Measurements from ENCODE around the gene RPS24. TPM values are rescaled to one million over a fixed set of nuclear protein-coding genes. Genes with fewer than 3 reads are reported as not detected.
A peak's percentile ranks its signal among the peaks of the same experiment; 100 is the strongest.

The RPS24 gene
- total and polyA plus RNA-seq, 2 of the 13 experiments (the other 11 are each of a cell fraction or from before 2014, with no cell fraction given), result 2,690 to 3,319 TPM

GRCh38 chr10:77989081-77989724 lies 44.5 kb upstream of the RPS24 start (continued):
- TF ChIP-seq, protein P1, sequence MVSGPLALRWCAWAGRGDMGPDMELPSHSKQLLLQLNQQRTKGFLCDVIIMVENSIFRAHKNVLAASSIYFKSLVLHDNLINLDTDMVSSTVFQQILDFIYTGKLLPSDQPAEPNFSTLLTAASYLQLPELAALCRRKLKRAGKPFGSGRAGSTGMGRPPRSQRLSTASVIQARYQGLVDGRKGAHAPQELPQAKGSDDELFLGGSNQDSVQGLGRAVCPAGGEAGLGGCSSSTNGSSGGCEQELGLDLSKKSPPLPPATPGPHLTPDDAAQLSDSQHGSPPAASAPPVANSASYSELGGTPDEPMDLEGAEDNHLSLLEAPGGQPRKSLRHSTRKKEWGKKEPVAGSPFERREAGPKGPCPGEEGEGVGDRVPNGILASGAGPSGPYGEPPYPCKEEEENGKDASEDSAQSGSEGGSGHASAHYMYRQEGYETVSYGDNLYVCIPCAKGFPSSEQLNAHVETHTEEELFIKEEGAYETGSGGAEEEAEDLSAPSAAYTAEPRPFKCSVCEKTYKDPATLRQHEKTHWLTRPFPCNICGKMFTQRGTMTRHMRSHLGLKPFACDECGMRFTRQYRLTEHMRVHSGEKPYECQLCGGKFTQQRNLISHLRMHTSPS (CRISPR knock-in tag; IDR thresholded peaks at IDR 0.05; ENCODE audit: low read depth), result peak; percentile 75
- TF ChIP-seq ZNF256 (CRISPR knock-in tag; conservative IDR thresholded peaks at IDR 0.05) (no peak), ZFP90 (CRISPR knock-in tag; IDR thresholded peaks at IDR 0.05; ENCODE audit: borderline replicate concordance) (peak; percentile 57; the same call in 1 of the 2 replicates), ERF (CRISPR knock-in tag; IDR thresholded peaks at IDR 0.05) (peak; percentile 85), PHF21A (CRISPR knock-in tag; IDR thresholded peaks at IDR 0.05) (peak; percentile 98), ZZZ3 (CRISPR knock-in tag; IDR thresholded peaks at IDR 0.05; ENCODE audit: borderline replicate concordance) (no peak), ZSCAN9 (CRISPR knock-in tag; IDR thresholded peaks at IDR 0.05; ENCODE audit: borderline replicate concordance) (peak; percentile 55; the same call in 1 of the 2 replicates), HNRNPL (IDR thresholded peaks at IDR 0.05; ENCODE audit: low read depth, low read length) (no peak), SNAPC4 (CRISPR knock-in tag; IDR thresholded peaks at IDR 0.05) (no peak), ZNF775 (CRISPR knock-in tag; IDR thresholded peaks at IDR 0.05; ENCODE audit: borderline replicate concordance) (no peak), NR2C2 (CRISPR knock-in tag; IDR thresholded peaks at IDR 0.05; ENCODE audit: borderline replicate concordance) (peak; percentile 61; the same call in 1 of the 2 replicates), ZNF782 (CRISPR knock-in tag; IDR thresholded peaks at IDR 0.05; ENCODE audit: borderline replicate concordance) (no peak; the same call in 1 of the 2 replicates), PLRG1 (conservative IDR thresholded peaks at IDR 0.05) (no peak), MIER3 (CRISPR knock-in tag; IDR thresholded peaks at IDR 0.05; ENCODE audit: borderline replicate concordance) (peak; percentile 59; the same call in 1 of the 2 replicates), ZNF644 (CRISPR knock-in tag; IDR thresholded peaks at IDR 0.05; ENCODE audit: low read depth) (peak; percentile 41; the same call in 1 of the 2 replicates), EP300 (IDR thresholded peaks at IDR 0.05; ENCODE audit: low read depth in 2 of 2, low read length in 2 of 2) (0 out of 4 replicates have a peak, but pooled peaks of 1 of the 2 experiments have one; percentile 57), EP300 (CRISPR knock-in tag; IDR thresholded peaks at IDR 0.05; ENCODE audit: borderline replicate concordance) (no peak; the same call in none of the 2 replicates)

Measured in HepG2 (cell line).